ENCODE data around the gene MYMK.

MYMK gene

GRCh38 chr9:133557581-133557980 lies 32.8 kb upstream of the MYMK start:
- DNase-seq = no peak

GRCh38 chr9:133556354-133556753 lies 31.6 kb upstream of the MYMK start:
- no peak for DNase-seq

- no peak for DNase-seq
Observed at GRCh38 chr9:133554729-133555128, 30.0 kb upstream of the MYMK start.

- no peak for DNase-seq
Observed at GRCh38 chr9:133553973-133554713, 29.4 kb upstream of the MYMK start.

GRCh38 chr9:133553123-133553522 lies 28.4 kb upstream of the MYMK start:
- no peak for DNase-seq

GRCh38 chr9:133552236-133552635 lies 27.5 kb upstream of the MYMK start:
- DNase-seq = no peak

GRCh38 chr9:133551446-133551845 lies 26.7 kb upstream of the MYMK start:
- no peak for DNase-seq

- DNase-seq = no peak
Observed at GRCh38 chr9:133547116-133547515, 22.4 kb upstream of the MYMK start.

GRCh38 chr9:133546287-133546680 lies 21.5 kb upstream of the MYMK start:
- no peak for DNase-seq

- no peak for DNase-seq
Observed at GRCh38 chr9:133545494-133546286, 20.9 kb upstream of the MYMK start.

GRCh38 chr9:133543772-133544467 lies 19.2 kb upstream of the MYMK start:
- no peak for DNase-seq

GRCh38 chr9:133542002-133542401 lies 17.2 kb upstream of the MYMK start:
- DNase-seq = no peak

GRCh38 chr9:133540698-133541025 lies 15.9 kb upstream of the MYMK start:
- no peak for DNase-seq

- no peak for DNase-seq
Observed at GRCh38 chr9:133539991-133540697, 15.4 kb upstream of the MYMK start.

- no peak for DNase-seq
Observed at GRCh38 chr9:133538851-133539833, 14.4 kb upstream of the MYMK start.

GRCh38 chr9:133538176-133538575 lies 13.4 kb upstream of the MYMK start:
- no peak for DNase-seq

GRCh38 chr9:133537257-133537656 lies 12.5 kb upstream of the MYMK start:
- no peak for DNase-seq

GRCh38 chr9:133536536-133536935 lies 11.8 kb upstream of the MYMK start:
- no peak for DNase-seq

- DNase-seq = no peak
Observed at GRCh38 chr9:133536080-133536479, 11.3 kb upstream of the MYMK start.

- DNase-seq = no peak
Observed at GRCh38 chr9:133535306-133535877, 10.6 kb upstream of the MYMK start.

Data from T-helper 2 cell (primary cell).